ENCODE results near the gene C5orf52. TPM values are rescaled to one million over a fixed set of nuclear protein-coding genes. Genes with fewer than 3 reads are reported as not detected.
A peak's percentile ranks its signal among the peaks of the same experiment; 100 is the strongest.
"Not testable (repeated sequence)": the region's sequence is repeated elsewhere in the genome, so short reads cannot be mapped to it uniquely, and the experiment has no call there.

C5orf52 gene
- total RNA-seq, 1 donor from 2014 or later: not detected

DNA sequence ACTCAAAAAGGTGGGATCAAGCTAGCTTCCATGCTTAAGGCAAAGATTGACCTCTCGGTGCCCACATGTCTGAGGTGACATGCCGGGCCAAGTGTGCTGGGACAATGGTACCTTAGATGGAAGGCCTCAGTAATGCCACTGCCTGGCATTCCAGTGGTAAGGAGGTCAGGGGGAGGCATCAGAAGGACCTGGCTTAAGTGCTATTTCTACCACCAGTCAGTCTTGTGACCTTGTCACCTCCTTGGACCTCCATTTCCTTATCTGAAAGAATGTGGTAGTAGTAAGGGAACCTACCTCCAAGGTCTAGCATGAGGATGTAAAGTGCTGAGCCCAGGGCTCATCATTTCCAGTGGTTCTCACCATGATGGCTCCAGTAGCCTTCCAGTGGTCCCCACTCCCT, 8.9 kb downstream of the C5orf52 start:
- Histone ChIP-seq H3K27ac (no peak overlapping the region), H3K4me1 (no peaks in the 10 kb centered on the region), H3K27me3 (ENCODE audit: low read depth) (no peaks in the 10 kb centered on the region), H3K9me3 (no peaks in the 10 kb centered on the region), H3K4me3 (no peak overlapping the region), H3K36me3 (no peaks in the 10 kb centered on the region)
- DNase-seq (no peak), ATAC-seq (no peak)
- intact Hi-C loops (cut with DNase I): no loop called here
- TF ChIP-seq, protein P1, sequence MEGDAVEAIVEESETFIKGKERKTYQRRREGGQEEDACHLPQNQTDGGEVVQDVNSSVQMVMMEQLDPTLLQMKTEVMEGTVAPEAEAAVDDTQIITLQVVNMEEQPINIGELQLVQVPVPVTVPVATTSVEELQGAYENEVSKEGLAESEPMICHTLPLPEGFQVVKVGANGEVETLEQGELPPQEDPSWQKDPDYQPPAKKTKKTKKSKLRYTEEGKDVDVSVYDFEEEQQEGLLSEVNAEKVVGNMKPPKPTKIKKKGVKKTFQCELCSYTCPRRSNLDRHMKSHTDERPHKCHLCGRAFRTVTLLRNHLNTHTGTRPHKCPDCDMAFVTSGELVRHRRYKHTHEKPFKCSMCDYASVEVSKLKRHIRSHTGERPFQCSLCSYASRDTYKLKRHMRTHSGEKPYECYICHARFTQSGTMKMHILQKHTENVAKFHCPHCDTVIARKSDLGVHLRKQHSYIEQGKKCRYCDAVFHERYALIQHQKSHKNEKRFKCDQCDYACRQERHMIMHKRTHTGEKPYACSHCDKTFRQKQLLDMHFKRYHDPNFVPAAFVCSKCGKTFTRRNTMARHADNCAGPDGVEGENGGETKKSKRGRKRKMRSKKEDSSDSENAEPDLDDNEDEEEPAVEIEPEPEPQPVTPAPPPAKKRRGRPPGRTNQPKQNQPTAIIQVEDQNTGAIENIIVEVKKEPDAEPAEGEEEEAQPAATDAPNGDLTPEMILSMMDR (IDR thresholded peaks at IDR 0.05): no peak

DNA sequence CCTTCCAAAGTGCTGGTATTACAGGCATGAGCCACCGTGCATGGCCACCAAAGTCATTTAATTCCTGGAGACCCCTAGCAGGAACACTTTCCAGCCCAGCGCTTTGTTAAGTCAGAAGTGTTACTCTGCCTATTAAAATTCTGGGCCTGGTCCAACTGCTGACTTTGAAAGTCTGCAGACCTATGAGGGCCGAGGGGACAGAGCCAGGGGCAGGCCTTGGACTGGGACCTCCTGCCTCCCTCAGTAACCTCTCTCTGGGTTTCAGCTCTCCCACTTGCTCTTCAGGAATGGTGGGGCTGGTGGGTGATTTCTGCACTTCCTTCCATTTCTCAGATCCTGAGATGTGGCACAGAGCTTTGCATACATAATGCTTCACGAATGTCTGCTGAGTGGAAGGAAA, 9.7 kb downstream of the C5orf52 start:
- DNase-seq (no peak), ATAC-seq (no peak)
- Histone ChIP-seq H3K4me3 (no peak overlapping the region), H3K4me1 (no peaks in the 10 kb centered on the region), H3K9me3 (no peaks in the 10 kb centered on the region), H3K36me3 (no peaks in the 10 kb centered on the region), H3K27me3 (ENCODE audit: low read depth) (no peaks in the 10 kb centered on the region), H3K27ac (no peak overlapping the region)
- TF ChIP-seq, protein P1 (IDR thresholded peaks at IDR 0.05): no peak
- intact Hi-C loops (cut with DNase I): no loop called here

DNA sequence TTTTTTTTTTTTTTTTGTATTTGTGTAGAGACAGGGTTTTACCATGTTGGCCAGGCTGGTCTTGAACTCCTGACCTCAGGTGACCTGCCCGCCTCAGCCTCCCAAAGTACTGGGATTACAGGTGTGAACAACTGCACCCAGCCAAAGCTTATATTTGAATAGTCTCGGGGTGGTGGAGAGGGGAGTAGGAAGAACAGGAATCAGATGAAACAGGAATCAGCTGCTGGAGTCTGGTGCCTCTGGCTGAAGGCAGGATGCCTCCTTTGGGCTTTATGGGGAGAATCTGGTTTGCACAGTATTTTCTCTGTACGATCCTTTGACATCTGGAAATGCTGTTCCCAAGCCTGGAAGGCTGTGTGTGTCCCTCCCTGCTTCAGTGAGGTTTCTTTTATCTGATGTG, 10.9 kb downstream of the C5orf52 start:
- DNase-seq (no peak), ATAC-seq (no peak)
- TF ChIP-seq, protein P1 (IDR thresholded peaks at IDR 0.05): no peak
- intact Hi-C loops (cut with DNase I): no loop called here
- no peaks in the 10 kb centered on the region for H3K9me3 ChIP-seq
- H3K4me3 ChIP-seq: no peak overlapping the region
- no peaks in the 10 kb centered on the region for H3K27me3 ChIP-seq (ENCODE audit: low read depth)
- H3K27ac ChIP-seq: no peak overlapping the region
- H3K36me3 ChIP-seq: no peaks in the 10 kb centered on the region
- H3K4me1 ChIP-seq: no peaks in the 10 kb centered on the region

DNA sequence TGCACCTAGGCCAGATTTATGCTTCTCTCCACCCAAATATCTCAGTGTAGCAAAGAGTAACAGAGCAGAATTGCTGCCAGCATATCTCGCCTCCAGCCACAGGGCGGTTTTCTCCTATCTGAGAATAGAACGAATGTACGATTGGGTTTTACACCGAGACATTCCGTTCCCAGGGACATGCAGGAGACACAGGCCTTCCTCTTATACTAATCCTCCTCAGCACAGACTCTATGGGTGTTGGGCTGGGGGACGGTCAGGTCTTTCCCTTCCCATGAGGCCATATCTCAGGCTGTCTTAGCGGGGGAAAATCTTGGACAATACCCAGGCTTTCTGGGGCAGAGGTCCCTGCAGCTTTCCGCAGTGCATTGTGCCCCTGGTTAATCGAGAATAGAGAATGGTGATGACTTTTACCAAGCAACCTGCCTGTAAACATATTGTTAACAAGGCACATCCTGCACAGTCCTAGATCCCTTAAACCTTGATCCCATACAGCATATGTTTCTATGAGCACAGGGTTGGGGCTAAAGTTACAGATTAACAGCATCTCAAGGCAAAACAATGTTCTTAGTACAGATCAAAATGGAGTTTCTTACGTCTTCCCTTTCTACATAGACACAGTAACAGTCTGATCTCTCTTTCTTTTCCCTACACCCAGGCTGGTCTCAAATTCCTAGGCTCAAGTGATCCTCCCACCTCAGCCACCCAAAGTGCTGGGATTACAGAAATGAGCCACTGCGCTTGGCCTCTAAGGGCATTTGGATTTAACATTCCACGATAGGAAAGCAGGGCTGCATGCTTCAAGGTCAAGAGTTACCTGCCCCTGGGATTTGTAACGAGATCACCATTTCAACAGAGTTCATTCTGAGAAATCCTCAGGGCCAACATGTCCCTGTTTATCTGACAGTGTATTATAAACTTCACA, 15.2 kb downstream of the C5orf52 start:
- H3K27me3 ChIP-seq (ENCODE audit: low read depth); H3K4me1 ChIP-seq; DNase-seq; ATAC-seq; H3K36me3 ChIP-seq; H3K9me3 ChIP-seq; H3K27ac ChIP-seq; intact Hi-C loops (cut with DNase I); H3K4me3 ChIP-seq: not testable (repeated sequence)

DNA sequence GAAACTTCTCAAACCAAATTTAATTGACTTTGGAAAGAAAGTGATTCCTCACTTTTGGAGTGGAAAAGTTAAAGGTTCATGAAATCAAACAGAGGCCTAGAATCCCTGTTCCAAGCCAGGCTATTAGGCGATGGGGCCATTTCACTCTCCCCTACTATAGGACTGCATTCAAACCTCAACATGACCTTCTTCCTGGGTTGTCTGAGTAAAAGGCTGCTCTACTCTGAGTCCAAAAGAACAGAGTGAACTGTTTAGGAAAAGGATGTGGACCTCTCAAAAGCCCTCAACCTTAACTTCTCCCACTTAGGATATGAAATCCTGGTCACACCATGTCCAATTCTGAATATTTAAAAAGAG, 15.8 kb downstream of the C5orf52 start:
- DNase-seq (no peak), ATAC-seq (no peak)
- TF ChIP-seq, protein P1 (IDR thresholded peaks at IDR 0.05): no peak
- H3K9me3 ChIP-seq: no peaks in the 10 kb centered on the region
- H3K4me1 ChIP-seq: no peaks in the 10 kb centered on the region
- H3K27ac ChIP-seq: no peak overlapping the region
- H3K36me3 ChIP-seq: no peaks in the 10 kb centered on the region
- H3K4me3 ChIP-seq: no peak overlapping the region
- peaks cover 4% of the 10 kb centered on the region for H3K27me3 ChIP-seq (ENCODE audit: low read depth)
- intact Hi-C loops (cut with DNase I): no loop called here

DNA sequence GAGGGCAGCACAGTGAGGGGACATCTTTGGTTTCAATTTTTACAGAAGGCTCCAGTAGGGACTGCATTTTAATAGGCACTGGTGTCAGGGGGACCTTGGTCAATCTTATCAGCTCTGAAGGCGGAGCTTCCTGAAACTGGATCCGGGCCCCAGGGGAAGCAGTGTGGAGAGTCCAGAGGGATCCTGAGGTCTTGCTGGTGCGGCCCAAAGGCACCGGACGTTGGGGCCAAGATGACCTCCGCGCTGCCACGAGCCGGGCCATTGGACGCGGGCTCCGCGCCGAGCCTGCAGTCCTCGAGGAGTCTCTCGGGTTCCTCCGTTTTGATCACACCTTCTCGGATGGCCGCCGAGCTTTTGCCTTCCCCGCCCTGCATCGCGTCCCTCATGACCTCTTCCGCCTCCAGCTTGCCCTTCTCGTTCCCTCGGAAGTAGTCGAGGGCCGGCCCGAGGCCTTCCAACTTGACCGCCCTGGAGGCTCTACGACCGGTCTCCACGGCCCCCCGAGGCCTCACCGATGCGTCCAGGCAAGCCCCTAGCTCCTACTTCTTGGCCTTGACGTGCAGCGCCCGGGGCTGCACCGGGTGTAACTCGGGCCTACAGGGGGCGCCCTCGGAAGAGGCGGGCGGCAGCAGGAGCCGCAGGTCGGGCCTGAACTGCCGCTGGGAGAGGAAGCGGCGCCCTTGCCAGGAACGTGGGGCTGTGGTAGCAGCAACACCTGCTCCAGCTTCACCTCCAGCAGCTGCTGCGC, 18.8 kb downstream of the C5orf52 start:
- TF ChIP-seq, protein P1 (IDR thresholded peaks at IDR 0.05): no peak
- no peaks in the 10 kb centered on the region for H3K9me3 ChIP-seq
- peaks cover 4% of the 10 kb centered on the region for H3K27me3 ChIP-seq (ENCODE audit: low read depth)
- no peak overlapping the region for H3K27ac ChIP-seq
- H3K4me3 ChIP-seq: no peak overlapping the region
- peak in 1 of 2 donors; percentile 46 for ATAC-seq
- no peak for DNase-seq
- no peaks in the 10 kb centered on the region for H3K4me1 ChIP-seq
- intact Hi-C loops (cut with DNase I): no loop called here
- no peaks in the 10 kb centered on the region for H3K36me3 ChIP-seq
